H9 (cell line): ENCODE data around the gene MCEMP1. TPM values are rescaled to one million over a fixed set of nuclear protein-coding genes. Genes with fewer than 3 reads are reported as not detected.

Experiments
- DNase-seq: peaks from one replicate; pipeline ENCODE4 v3.0.0-alpha.2; 2017
- H2AFZ ChIP-seq: one replicate; pipeline ENCODE4 v1.6.1; 2013; ENCODE audit warnings: mild to moderate bottlenecking, low read length, control low read depth, moderate library complexity
- H2AK5ac ChIP-seq: 2 replicates; pipeline ENCODE4 v1.6.1; 2013; ENCODE audit warnings: low read length, control low read depth, mixed read lengths; ENCODE audit not compliant: insufficient read length
- H2BK120ac ChIP-seq: one replicate; pipeline ENCODE4 v1.6.1; 2013; ENCODE audit warnings: low read depth, mild to moderate bottlenecking, low read length, control low read depth, inconsistent platforms; ENCODE audit not compliant: poor library complexity, severe bottlenecking
- H2BK12ac ChIP-seq: 2 replicates; pipeline ENCODE4 v1.6.1; 2013; ENCODE audit warnings: low read length, control low read depth, mixed read lengths, low read depth; ENCODE audit not compliant: insufficient read length
- H2BK15ac ChIP-seq: 2 replicates; pipeline ENCODE4 v1.6.1; 2013; ENCODE audit warnings: low read depth, low read length, control low read depth
- H2BK20ac ChIP-seq: one replicate; pipeline ENCODE4 v1.6.1; 2013; ENCODE audit warnings: low read depth, mild to moderate bottlenecking, low read length, control low read depth, inconsistent platforms; ENCODE audit not compliant: poor library complexity, severe bottlenecking
- H2BK5ac ChIP-seq: 2 replicates; pipeline ENCODE4 v1.6.1; 2013; ENCODE audit warnings: low read length, control low read depth, mixed read lengths; ENCODE audit not compliant: insufficient read length
- H3K14ac ChIP-seq: 2 replicates; pipeline ENCODE4 v1.6.1; 2013; ENCODE audit warnings: low read length, control low read depth; ENCODE audit not compliant: insufficient read depth
- H3K18ac ChIP-seq: 2 replicates; pipeline ENCODE4 v1.6.1; 2013; ENCODE audit warnings: low read depth, mild to moderate bottlenecking, mixed read lengths, low read length, control low read depth; ENCODE audit not compliant: insufficient read length
- H3K23ac ChIP-seq: 2 replicates; pipeline ENCODE4 v1.6.1; 2013; ENCODE audit warnings: low read length, control low read depth, mixed read lengths, low read depth; ENCODE audit not compliant: insufficient read length
- H3K23me2 ChIP-seq: 2 replicates; pipeline ENCODE4 v1.6.1; 2013; ENCODE audit warnings: low read depth, mild to moderate bottlenecking, mixed read lengths, low read length, control low read depth; ENCODE audit not compliant: insufficient read length, poor library complexity, severe bottlenecking
- H3K27ac ChIP-seq: 2 replicates; pipeline ENCODE4 v1.5.1; 2013; ENCODE audit warnings: low read length, control low read depth, mixed read lengths, low read depth; ENCODE audit not compliant: insufficient read length
- H3K27me3 ChIP-seq: 2 replicates; pipeline ENCODE4 v1.6.1; 2013; ENCODE audit warnings: low read length, control low read depth, inconsistent platforms; ENCODE audit not compliant: insufficient read depth
- H3K4ac ChIP-seq: 2 replicates; pipeline ENCODE4 v1.6.1; 2013; ENCODE audit warnings: low read depth, mild to moderate bottlenecking, control low read depth, inconsistent platforms, low read length, moderate library complexity
- H3K4me1 ChIP-seq: 2 replicates; pipeline ENCODE4 v1.6.1; 2013; ENCODE audit warnings: low read length, control low read depth, inconsistent platforms; ENCODE audit not compliant: insufficient read depth
- H3K4me2 ChIP-seq: 2 replicates; pipeline ENCODE4 v1.6.1; 2013; ENCODE audit warnings: low read length, control low read depth, mixed read lengths; ENCODE audit not compliant: insufficient read length, insufficient read depth
- H3K56ac ChIP-seq: 2 replicates; pipeline ENCODE4 v1.6.1; 2013; ENCODE audit warnings: low read depth, mild to moderate bottlenecking, mixed read lengths, low read length, control low read depth; ENCODE audit not compliant: insufficient read length
- H3K79me1 ChIP-seq: 2 replicates; pipeline ENCODE4 v1.6.1; 2013; ENCODE audit warnings: low read depth, mild to moderate bottlenecking, moderate library complexity, low read length, control low read depth, inconsistent platforms; ENCODE audit not compliant: insufficient read depth, poor library complexity, severe bottlenecking
- H3K79me2 ChIP-seq: 2 replicates; pipeline ENCODE4 v1.6.1; 2013; ENCODE audit warnings: low read length, control low read depth, inconsistent platforms; ENCODE audit not compliant: insufficient read depth
- H3K9ac ChIP-seq: 2 replicates; pipeline ENCODE4 v1.6.1; 2013; ENCODE audit warnings: low read length, control low read depth, mixed read lengths; ENCODE audit not compliant: insufficient read length; ENCODE audit errors: extremely low read depth
- H3K9me3 ChIP-seq: one replicate; pipeline ENCODE4 v1.6.1; 2013; ENCODE audit warnings: low read depth, low read length, inconsistent platforms; ENCODE audit not compliant: control insufficient read depth
- H3T11ph ChIP-seq: one replicate; pipeline ENCODE4 v1.6.1; 2013; ENCODE audit warnings: mild to moderate bottlenecking, low read length, control low read depth, inconsistent platforms
- H4K20me1 ChIP-seq: one replicate; pipeline ENCODE4 v1.6.1; 2013; ENCODE audit not compliant: control insufficient read depth, insufficient read length, insufficient read depth
- H4K5ac ChIP-seq: 2 replicates; pipeline ENCODE4 v1.6.1; 2013; ENCODE audit warnings: low read depth, mild to moderate bottlenecking, mixed read lengths, low read length, control low read depth; ENCODE audit not compliant: insufficient read length
- H4K8ac ChIP-seq: replicated peaks from 2 replicates; pipeline ENCODE4 v1.6.1; 2013; ENCODE audit warnings: low read length, control low read depth, mixed read lengths, low read depth; ENCODE audit not compliant: insufficient read length
- H4K91ac ChIP-seq: 2 replicates; pipeline ENCODE4 v1.6.1; 2013; ENCODE audit warnings: low read depth, mild to moderate bottlenecking, moderate library complexity, mixed read lengths, low read length, control low read depth; ENCODE audit not compliant: insufficient read length
- H3K27ac Mint-ChIP-seq, 3 experiments: 2 replicates in 2 of 3; 3 replicates in 1 of 3; pipeline ENCODE4 v1.8.0; 2020 to 2021; ENCODE audit warnings: mixed read lengths in 3 of 3, mild to moderate bottlenecking in 1 of 3, moderate library complexity in 1 of 3
- H3K27me3 Mint-ChIP-seq: 2 replicates; pipeline ENCODE4 v1.8.0; 2021; ENCODE audit warnings: low read depth, mild to moderate bottlenecking, moderate library complexity, mixed read lengths
- H3K36me3 Mint-ChIP-seq, 3 experiments: 2 replicates in 2 of 3; 3 replicates in 1 of 3; pipeline ENCODE4 v1.8.0; 2020 to 2021; ENCODE audit warnings: low read depth in 3 of 3, mixed read lengths in 3 of 3; ENCODE audit not compliant: insufficient read depth in 1 of 3
- H3K4me1 Mint-ChIP-seq, 2 experiments: 2 replicates each; pipeline ENCODE4 v1.8.0; 2020; ENCODE audit warnings: mixed read lengths in 2 of 2
- H3K4me3 Mint-ChIP-seq, 2 experiments: 2 replicates in 1 of 2; 3 replicates in 1 of 2; pipeline ENCODE4 v1.8.0; 2020 to 2021; ENCODE audit warnings: mild to moderate bottlenecking in 2 of 2, mixed read lengths in 2 of 2, moderate library complexity in 1 of 2
- H3K9me3 Mint-ChIP-seq, 2 experiments: 2 replicates in 1 of 2; 3 replicates in 1 of 2; pipeline ENCODE4 v1.8.0; 2020; ENCODE audit warnings: mild to moderate bottlenecking in 2 of 2, mixed read lengths in 2 of 2, moderate library complexity in 1 of 2
- WGBS: extraction: QIAGEN DNeasy Blood & Tissue Kit; methylation state at CpG from one replicate; pipeline ENCODE4 v1.1.7; 2013; ENCODE audit warnings: missing lambda C conversion rate, low lambda C conversion rate, mixed read lengths; ENCODE audit not compliant: insufficient read length; ENCODE audit errors: extremely low coverage; 5-methylcytosine and 5-hydroxymethylcytosine counted together
- total RNA-seq: library from RNA; stranded (reverse); gene quantifications from 2 replicates; pipeline ENCODE4 v1.2.1, GENCODE V29; 2021
- TF ChIP-seq, protein P1 (sequence below): fragments of 200-600 bp; sonication (generic); conservative IDR thresholded peaks from 3 replicates; pipeline ENCODE4 v1.8.0; 2021; ENCODE audit warnings: antibody characterized with exemption, mild to moderate bottlenecking

MCEMP1 gene
- total RNA-seq, 1 experiment from 2014 or later: not detected

DNA sequence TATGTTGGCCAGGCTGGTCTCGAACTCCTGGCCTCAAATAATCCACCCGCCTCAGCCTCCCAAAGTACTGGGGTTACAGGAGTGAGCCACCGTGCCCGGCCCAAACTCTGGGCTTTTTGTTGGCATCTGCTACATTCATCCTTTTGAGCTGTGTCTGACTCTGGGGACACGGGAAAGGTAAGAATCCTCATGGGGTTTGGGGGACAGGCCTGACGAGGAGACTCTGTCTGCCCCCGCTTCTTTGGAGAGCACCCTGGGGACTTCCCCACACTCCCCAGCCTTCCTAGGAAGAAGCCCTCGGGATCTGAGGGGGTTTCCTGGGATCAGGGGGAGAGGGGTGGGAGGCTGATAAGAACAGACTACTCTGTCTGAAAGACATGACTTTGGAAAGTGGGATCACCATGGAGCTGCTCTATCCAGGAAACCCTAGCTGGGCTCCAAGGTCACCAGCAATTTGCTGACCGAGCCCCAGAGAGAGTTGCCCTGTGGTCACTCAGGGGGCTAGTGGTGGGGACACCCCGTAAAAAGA, 33.1 kb downstream of the MCEMP1 start:
- H3K23ac ChIP-seq: no peak overlapping the region
- Mint-ChIP-seq H3K4me3 (no peak overlapping the region), H3K36me3 (no peaks in the 10 kb centered on the region), H3K4me1 (peaks cover 0 to 6% of the 10 kb centered on the region in 2 experiments; a peak in 2 of 4 replicates), H3K27ac (no peak overlapping the region), H3K9me3 (no peaks in the 10 kb centered on the region), H3K27me3 (peaks cover 16% of the 10 kb centered on the region)
- H2AFZ ChIP-seq: no peak overlapping the region
- H3K27ac ChIP-seq: no peak overlapping the region
- no peaks in the 10 kb centered on the region for H3K27me3 ChIP-seq
- H4K91ac ChIP-seq: no peak overlapping the region
- no peak overlapping the region for H2BK5ac ChIP-seq
- no peak overlapping the region for H4K8ac ChIP-seq
- no peak overlapping the region for H3K4ac ChIP-seq
- H3K79me2 ChIP-seq: no peaks in the 10 kb centered on the region
- no peak overlapping the region for H2BK120ac ChIP-seq
- TF ChIP-seq, protein P1, sequence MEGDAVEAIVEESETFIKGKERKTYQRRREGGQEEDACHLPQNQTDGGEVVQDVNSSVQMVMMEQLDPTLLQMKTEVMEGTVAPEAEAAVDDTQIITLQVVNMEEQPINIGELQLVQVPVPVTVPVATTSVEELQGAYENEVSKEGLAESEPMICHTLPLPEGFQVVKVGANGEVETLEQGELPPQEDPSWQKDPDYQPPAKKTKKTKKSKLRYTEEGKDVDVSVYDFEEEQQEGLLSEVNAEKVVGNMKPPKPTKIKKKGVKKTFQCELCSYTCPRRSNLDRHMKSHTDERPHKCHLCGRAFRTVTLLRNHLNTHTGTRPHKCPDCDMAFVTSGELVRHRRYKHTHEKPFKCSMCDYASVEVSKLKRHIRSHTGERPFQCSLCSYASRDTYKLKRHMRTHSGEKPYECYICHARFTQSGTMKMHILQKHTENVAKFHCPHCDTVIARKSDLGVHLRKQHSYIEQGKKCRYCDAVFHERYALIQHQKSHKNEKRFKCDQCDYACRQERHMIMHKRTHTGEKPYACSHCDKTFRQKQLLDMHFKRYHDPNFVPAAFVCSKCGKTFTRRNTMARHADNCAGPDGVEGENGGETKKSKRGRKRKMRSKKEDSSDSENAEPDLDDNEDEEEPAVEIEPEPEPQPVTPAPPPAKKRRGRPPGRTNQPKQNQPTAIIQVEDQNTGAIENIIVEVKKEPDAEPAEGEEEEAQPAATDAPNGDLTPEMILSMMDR: no peak
- no peak overlapping the region for H2AK5ac ChIP-seq
- H4K20me1 ChIP-seq: no peaks in the 10 kb centered on the region
- no peak overlapping the region for H3K14ac ChIP-seq
- H3T11ph ChIP-seq: no peak overlapping the region
- H2BK15ac ChIP-seq: no peak overlapping the region; the same call in 1 of the 2 replicates
- H3K56ac ChIP-seq: no peak overlapping the region
- H3K79me1 ChIP-seq: no peaks in the 10 kb centered on the region
- no peak overlapping the region for H2BK20ac ChIP-seq
- no peaks in the 10 kb centered on the region for H3K9me3 ChIP-seq
- no peak for DNase-seq
- no peak overlapping the region for H3K18ac ChIP-seq
- no peaks in the 10 kb centered on the region for H3K23me2 ChIP-seq
- no peak overlapping the region for H2BK12ac ChIP-seq
- no CpG with 5 or more reads among the region's 10 CpGs for WGBS
- H3K4me1 ChIP-seq: no peaks in the 10 kb centered on the region
- no peak overlapping the region for H3K9ac ChIP-seq
- no peak overlapping the region for H4K5ac ChIP-seq
- no peak overlapping the region for H3K4me2 ChIP-seq
